HepG2 (cell line): ENCODE data around the gene SEC14L5. TPM values are rescaled to one million over a fixed set of nuclear protein-coding genes. Genes with fewer than 3 reads are reported as not detected.

Source experiments
- ETV6 ChIP-seq: sonication (generic); formaldehyde crosslinking; conservative IDR thresholded peaks from 2 replicates; pipeline ENCODE4 v1.4.0; 2020; ENCODE audit warnings: missing genetic modification reagents
- MAFK ChIP-seq, 2 experiments: IDR thresholded peaks in 1 of 2; conservative IDR thresholded peaks in 1 of 2; 2 replicates each; pipeline ENCODE4 v1.6.1; 2011; ENCODE audit warnings: improper control_type of control experiment in 2 of 2, low read length in 2 of 2
- MIER2 ChIP-seq: IDR thresholded peaks from 2 replicates; pipeline ENCODE4 v1.6.1; 2016; ENCODE audit warnings: missing biosample characterization, missing genetic modification reagents
- MTF1 ChIP-seq: sonication (generic); formaldehyde crosslinking; IDR thresholded peaks from 2 replicates; pipeline ENCODE4 v1.5.0; 2020; ENCODE audit warnings: missing genetic modification reagents
- MXD3 ChIP-seq: IDR thresholded peaks from 2 replicates; pipeline ENCODE4 v1.6.1; 2016; ENCODE audit warnings: mild to moderate bottlenecking, missing biosample characterization, missing genetic modification reagents
- NCOA2 ChIP-seq: sonication (generic); formaldehyde crosslinking; IDR thresholded peaks from 2 replicates; pipeline ENCODE4 v1.8.0; 2022; ENCODE audit warnings: inconsistent platforms
- NR0B2 ChIP-seq: sonication (generic); formaldehyde crosslinking; IDR thresholded peaks from 2 replicates; pipeline ENCODE4 v1.4.0; 2020; ENCODE audit warnings: mild to moderate bottlenecking, missing genetic modification reagents
- PAWR ChIP-seq: sonication (generic); formaldehyde crosslinking; IDR thresholded peaks from 2 replicates; pipeline ENCODE4 v1.4.0; 2020; ENCODE audit warnings: missing genetic modification reagents, mild to moderate bottlenecking, borderline replicate concordance
- PHF20 ChIP-seq: sonication (generic); formaldehyde crosslinking; IDR thresholded peaks from 2 replicates; pipeline ENCODE4 v1.5.0; 2020; ENCODE audit warnings: mild to moderate bottlenecking, missing genetic modification reagents
- RBFOX2 ChIP-seq: fragments of 200-400 bp; formaldehyde crosslinking; IDR thresholded peaks from 2 replicates; pipeline ENCODE4 v1.6.1; 2017; ENCODE audit warnings: low read depth, mild to moderate bottlenecking, low read length
- THAP9 ChIP-seq: sonication (generic); formaldehyde crosslinking; IDR thresholded peaks from 2 replicates; pipeline ENCODE4; 2020; ENCODE audit warnings: missing genetic modification reagents, mild to moderate bottlenecking, borderline replicate concordance
- TRAFD1 ChIP-seq: sonication (generic); formaldehyde crosslinking; IDR thresholded peaks from 2 replicates; pipeline ENCODE4 v1.5.1; 2020; ENCODE audit warnings: missing genetic modification reagents, mild to moderate bottlenecking, borderline replicate concordance
- ZBTB2 ChIP-seq: sonication (generic); formaldehyde crosslinking; IDR thresholded peaks from 2 replicates; pipeline ENCODE4 v1.8.0; 2022; ENCODE audit warnings: low read depth, missing genetic modification reagents
- ZBTB8A ChIP-seq: sonication (generic); formaldehyde crosslinking; IDR thresholded peaks from 2 replicates; pipeline ENCODE4 v1.4.0; 2020; ENCODE audit warnings: mild to moderate bottlenecking, low read depth, missing genetic modification reagents, borderline replicate concordance
- ZFP36L2 ChIP-seq: sonication (generic); formaldehyde crosslinking; IDR thresholded peaks from 2 replicates; pipeline ENCODE4 v1.4.0; 2020; ENCODE audit warnings: missing genetic modification reagents
- ZNF275 ChIP-seq: sonication (generic); formaldehyde crosslinking; IDR thresholded peaks from 2 replicates; pipeline ENCODE4 v1.8.0; 2022; ENCODE audit warnings: missing genetic modification reagents, mild to moderate bottlenecking, inconsistent platforms, borderline replicate concordance
- ZNF768 ChIP-seq: sonication (generic); formaldehyde crosslinking; IDR thresholded peaks from 2 replicates; pipeline ENCODE4 v1.4.0; 2020; ENCODE audit warnings: missing genetic modification reagents
- ZNF816 ChIP-seq: sonication (generic); formaldehyde crosslinking; IDR thresholded peaks from 2 replicates; pipeline ENCODE4 v1.8.0; 2022; ENCODE audit warnings: missing genetic modification reagents, mild to moderate bottlenecking, borderline replicate concordance
- ZNF839 ChIP-seq: sonication (generic); formaldehyde crosslinking; IDR thresholded peaks from 2 replicates; pipeline ENCODE4 v1.4.0; 2020; ENCODE audit warnings: missing genetic modification reagents, mild to moderate bottlenecking, borderline replicate concordance
- polyA plus RNA-seq, 8 experiments: library from polyadenylated mRNA; depleted of rRNA in 3 of 8; stranded (reverse) in 7 of 8; unstranded in 1 of 8; fragments of >200 nt; fragmentation: Illumina TruSeq in 4 of 8; extraction: Trizol in 4 of 8; gene quantifications; 2 replicates each; pipeline versions ENCODE4 v1.2.1 to v1.2.3, GENCODE V29; 2011 to 2016; ENCODE audit warnings: low read depth in 4 of 8, missing spikeins in 1 of 8, mixed read lengths in 1 of 8; ENCODE audit not compliant: insufficient read depth in 1 of 8
- total RNA-seq, 5 experiments: library from RNA; depleted of rRNA; stranded (reverse); fragments of >200 nt; fragmentation: Illumina TruSeq; extraction: Trizol; gene quantifications; 2 replicates each; pipeline ENCODE4 v1.2.3, GENCODE V29; 2016; ENCODE audit warnings: low read depth in 1 of 5

SEC14L5 gene
- total and polyA plus RNA-seq, 2 of the 13 experiments (the other 11 are each of a cell fraction or from before 2014, with no cell fraction given) = 0.40 to 0.42 TPM

GRCh38 chr16:4944333-4945281 is 13.5 kb upstream of the SEC14L5 start (continued):
- TF ChIP-seq ZBTB2 (no peak), ZNF768 (CRISPR knock-in tag) (peak; percentile 31; the same call in 1 of the 2 replicates), ZNF816 (no peak), RBFOX2 (peak; percentile 29; the same call in 1 of the 2 replicates), PHF20 (CRISPR knock-in tag) (peak; percentile 35; the same call in 1 of the 2 replicates), ZNF839 (no peak), MXD3 (CRISPR knock-in tag) (peak; percentile 49; the same call in 1 of the 2 replicates), MTF1 (no peak), MIER2 (CRISPR knock-in tag) (no peak), ZBTB8A (CRISPR knock-in tag) (no peak), NR0B2 (CRISPR knock-in tag) (no peak), ZNF275 (no peak; the same call in 1 of the 2 replicates), PAWR (CRISPR knock-in tag) (no peak), ETV6 (CRISPR knock-in tag) (no peak), ZFP36L2 (CRISPR knock-in tag) (no peak), MAFK (conservative IDR thresholded peaks at IDR 0.05 in 1 of 2, IDR thresholded peaks at IDR 0.05 in 1 of 2; ENCODE audit: low read length in 2 of 2) (peak; percentile 26 to 49; a peak in 3 of 4 replicates), THAP9 (peak; percentile 39; the same call in 1 of the 2 replicates), NCOA2 (peak; percentile 82), TRAFD1 (CRISPR knock-in tag) (peak; percentile 79; the same call in 1 of the 2 replicates)
